HEK293 (cell line): ENCODE results near the gene FADS2.

Experiments
- AEBP2 ChIP-seq: fragments of 450-650 bp; formaldehyde crosslinking; IDR thresholded peaks from 2 replicates; pipeline ENCODE4 v1.5.1; 2016; ENCODE audit warnings: missing biosample characterization, missing genetic modification characterization, borderline replicate concordance
- EGR2 ChIP-seq: fragments of 450-650 bp; formaldehyde crosslinking; IDR thresholded peaks from 2 replicates; pipeline ENCODE4 v1.5.1; 2016; ENCODE audit warnings: low read depth, missing biosample characterization, missing genetic modification characterization
- FEZF1 ChIP-seq: fragments of 450-650 bp; formaldehyde crosslinking; IDR thresholded peaks from 2 replicates; pipeline ENCODE4 v1.5.1; 2016; ENCODE audit warnings: missing biosample characterization, missing genetic modification characterization
- GLI4 ChIP-seq: fragments of 450-650 bp; formaldehyde crosslinking; IDR thresholded peaks from 2 replicates; pipeline ENCODE4 v1.5.1; 2016; ENCODE audit warnings: missing biosample characterization, missing genetic modification characterization
- MZF1 ChIP-seq: fragments of 450-650 bp; formaldehyde crosslinking; IDR thresholded peaks from 2 replicates; pipeline ENCODE4 v1.5.1; 2017; ENCODE audit warnings: missing biosample characterization, missing genetic modification characterization, borderline replicate concordance
- SP3 ChIP-seq: fragments of 450-650 bp; formaldehyde crosslinking; IDR thresholded peaks from 2 replicates; pipeline ENCODE4 v1.5.1; 2016; ENCODE audit warnings: missing biosample characterization, missing genetic modification characterization
- SP7 ChIP-seq: fragments of 450-650 bp; formaldehyde crosslinking; IDR thresholded peaks from 2 replicates; pipeline ENCODE4 v1.5.1; 2016; ENCODE audit warnings: missing biosample characterization, missing genetic modification characterization
- TCF7L2 ChIP-seq: IDR thresholded peaks from 2 replicates; pipeline ENCODE4 v1.6.1; 2011; ENCODE audit warnings: low read depth, mild to moderate bottlenecking, inconsistent platforms, low read length, moderate library complexity, borderline replicate concordance
- TSHZ1 ChIP-seq: fragments of 450-650 bp; formaldehyde crosslinking; IDR thresholded peaks from 2 replicates; pipeline ENCODE4 v1.5.1; 2016; ENCODE audit warnings: missing biosample characterization, missing genetic modification characterization, borderline replicate concordance
- YY2 ChIP-seq: fragments of 450-650 bp; formaldehyde crosslinking; IDR thresholded peaks from 2 replicates; pipeline ENCODE4 v1.5.1; 2016; ENCODE audit warnings: missing biosample characterization, missing genetic modification characterization
- ZBTB17 ChIP-seq: fragments of 450-650 bp; formaldehyde crosslinking; IDR thresholded peaks from 2 replicates; pipeline ENCODE4 v1.5.1; 2016; ENCODE audit warnings: missing biosample characterization, missing genetic modification characterization
- ZBTB44 ChIP-seq: fragments of 450-650 bp; IDR thresholded peaks from 2 replicates; pipeline ENCODE4 v1.5.1; 2018; ENCODE audit warnings: missing biosample characterization, mild to moderate bottlenecking, missing genetic modification characterization
- ZBTB7A ChIP-seq: fragments of 450-650 bp; formaldehyde crosslinking; IDR thresholded peaks from 2 replicates; pipeline ENCODE4 v1.5.1; 2016; ENCODE audit warnings: low read depth, missing biosample characterization, missing genetic modification characterization
- ZBTB8A ChIP-seq: fragments of 450-650 bp; formaldehyde crosslinking; IDR thresholded peaks from 2 replicates; pipeline ENCODE4 v1.5.1; 2016; ENCODE audit warnings: missing biosample characterization, missing genetic modification characterization
- ZNF133 ChIP-seq: fragments of 450-650 bp; formaldehyde crosslinking; IDR thresholded peaks from 2 replicates; pipeline ENCODE4 v1.5.1; 2016; ENCODE audit warnings: missing biosample characterization, missing genetic modification characterization
- ZNF16 ChIP-seq: fragments of 450-650 bp; formaldehyde crosslinking; IDR thresholded peaks from 2 replicates; pipeline ENCODE4 v1.5.1; 2016; ENCODE audit warnings: low read depth, missing biosample characterization, missing genetic modification characterization
- ZNF202 ChIP-seq: fragments of 450-650 bp; formaldehyde crosslinking; IDR thresholded peaks from 2 replicates; pipeline ENCODE4 v1.5.1; 2016; ENCODE audit warnings: missing biosample characterization, missing genetic modification characterization, borderline replicate concordance
- ZNF23 ChIP-seq: fragments of 450-650 bp; formaldehyde crosslinking; IDR thresholded peaks from 2 replicates; pipeline ENCODE4 v1.5.1; 2016; ENCODE audit warnings: missing biosample characterization, missing genetic modification characterization, borderline replicate concordance
- ZNF366 ChIP-seq: fragments of 450-650 bp; formaldehyde crosslinking; conservative IDR thresholded peaks from 2 replicates; pipeline ENCODE4 v1.5.1; 2016; ENCODE audit warnings: missing biosample characterization, missing genetic modification characterization
- ZNF398 ChIP-seq: fragments of 450-650 bp; formaldehyde crosslinking; IDR thresholded peaks from 2 replicates; pipeline ENCODE4 v1.5.1; 2017; ENCODE audit warnings: missing biosample characterization, missing genetic modification characterization
- ZNF404 ChIP-seq: fragments of 450-650 bp; formaldehyde crosslinking; IDR thresholded peaks from 2 replicates; pipeline ENCODE4 v1.5.1; 2017; ENCODE audit warnings: missing biosample characterization, missing genetic modification characterization
- ZNF423 ChIP-seq: fragments of 450-650 bp; formaldehyde crosslinking; IDR thresholded peaks from 2 replicates; pipeline ENCODE4 v1.5.1; 2016; ENCODE audit warnings: missing biosample characterization, missing genetic modification characterization
- ZNF433 ChIP-seq: fragments of 450-650 bp; formaldehyde crosslinking; IDR thresholded peaks from 2 replicates; pipeline ENCODE4 v1.5.1; 2016; ENCODE audit warnings: missing biosample characterization, missing genetic modification characterization, low read depth
- ZNF521 ChIP-seq: fragments of 450-650 bp; formaldehyde crosslinking; IDR thresholded peaks from 2 replicates; pipeline ENCODE4 v1.5.1; 2017; ENCODE audit warnings: missing biosample characterization, mild to moderate bottlenecking, missing genetic modification characterization
- ZNF549 ChIP-seq: fragments of 450-650 bp; IDR thresholded peaks from 2 replicates; pipeline ENCODE4 v1.5.1; 2018; ENCODE audit warnings: missing biosample characterization, missing genetic modification characterization, mild to moderate bottlenecking, inconsistent platforms, moderate library complexity
- ZNF558 ChIP-seq: fragments of 450-650 bp; formaldehyde crosslinking; IDR thresholded peaks from 2 replicates; pipeline ENCODE4 v1.5.1; 2016; ENCODE audit warnings: missing biosample characterization, missing genetic modification characterization
- ZNF596 ChIP-seq: fragments of 450-650 bp; IDR thresholded peaks from 2 replicates; pipeline ENCODE4 v1.5.0; 2018; ENCODE audit warnings: missing biosample characterization, mild to moderate bottlenecking, missing genetic modification characterization, moderate library complexity
- ZNF600 ChIP-seq: fragments of 450-650 bp; formaldehyde crosslinking; IDR thresholded peaks from 2 replicates; pipeline ENCODE4 v1.5.1; 2016; ENCODE audit warnings: missing biosample characterization, missing genetic modification characterization
- ZNF610 ChIP-seq: fragments of 450-650 bp; formaldehyde crosslinking; IDR thresholded peaks from 2 replicates; pipeline ENCODE4 v1.5.1; 2016; ENCODE audit warnings: missing biosample characterization, missing genetic modification characterization, borderline replicate concordance
- ZNF747 ChIP-seq: fragments of 450-650 bp; formaldehyde crosslinking; IDR thresholded peaks from 2 replicates; pipeline ENCODE4 v1.5.1; 2016; ENCODE audit warnings: missing biosample characterization, missing genetic modification characterization
- ZSCAN18 ChIP-seq: fragments of 450-650 bp; formaldehyde crosslinking; IDR thresholded peaks from 2 replicates; pipeline ENCODE4 v1.5.1; 2016; ENCODE audit warnings: missing biosample characterization, missing genetic modification characterization

Gene FADS2

GRCh38 chr11:61827571-61828378, at the start of gene FADS2 (continued):
- TF ChIP-seq TSHZ1, result no peak
- 0 out of 2 replicates have a peak, but pooled peaks have one; percentile 15 for TF ChIP-seq ZNF596 (tag by site-specific recombination)
- TF ChIP-seq ZNF747, result no peak
- no peak for TF ChIP-seq ZNF16 (tag by site-specific recombination)
- no peak for TF ChIP-seq YY2 (tag by site-specific recombination)
- peak; percentile 90 for TF ChIP-seq ZBTB8A (tag by site-specific recombination)
- TF ChIP-seq ZNF366 (tag by site-specific recombination), result peak; percentile 58; the same call in 1 of the 2 replicates
- no peak for TF ChIP-seq ZNF521 (tag by site-specific recombination)
- no peak for TF ChIP-seq ZNF133 (tag by site-specific recombination)
- no peak for TF ChIP-seq ZBTB17 (tag by site-specific recombination)
- 0 out of 2 replicates have a peak, but pooled peaks have one; percentile 69 for TF ChIP-seq ZNF600 (tag by site-specific recombination)
- TF ChIP-seq ZNF433 (tag by site-specific recombination), result no peak
- no peak for TF ChIP-seq ZNF610
- no peak for TF ChIP-seq ZBTB44 (tag by site-specific recombination)
- TF ChIP-seq GLI4 (tag by site-specific recombination), result no peak
- peak; percentile 88 for TF ChIP-seq ZNF423 (tag by site-specific recombination)
- no peak for TF ChIP-seq ZNF404 (tag by site-specific recombination)
- TF ChIP-seq TCF7L2, result no peak
- no peak for TF ChIP-seq MZF1 (tag by site-specific recombination)
- TF ChIP-seq EGR2, result peak; percentile 82
- TF ChIP-seq ZSCAN18 (tag by site-specific recombination), result no peak
- peak; percentile 97 for TF ChIP-seq ZNF398 (tag by site-specific recombination)
- TF ChIP-seq AEBP2 (tag by site-specific recombination), result no peak
- TF ChIP-seq SP3 (tag by site-specific recombination), result peak; percentile 76
- TF ChIP-seq ZNF202 (tag by site-specific recombination), result no peak
- no peak for TF ChIP-seq FEZF1 (tag by site-specific recombination)
- no peak for TF ChIP-seq ZNF558 (tag by site-specific recombination)
- TF ChIP-seq SP7 (tag by site-specific recombination), result peak; percentile 42; the same call in 1 of the 2 replicates
- no peak for TF ChIP-seq ZNF549 (tag by site-specific recombination)
- no peak for TF ChIP-seq ZNF23
- TF ChIP-seq ZBTB7A, result no peak
